Measurements from ENCODE around the gene SLC12A9.
A peak's percentile ranks its signal among the peaks of the same experiment; 100 is the strongest.
"Not testable (repeated sequence)": the region's sequence is repeated elsewhere in the genome, so short reads cannot be mapped to it uniquely, and the experiment has no call there.

Gene SLC12A9

GRCh38 chr7:100902638-100903037 is 50.1 kb downstream of the SLC12A9 start:
- no peak for DNase-seq (ENCODE audit: low read depth in 2 of 2)
- no peak for TF ChIP-seq CTCF (IDR thresholded peaks at IDR 0.05; ENCODE audit: low read depth, low read length)
- no peak overlapping the region for H3K4me3 ChIP-seq (replicated peaks in 1 of 2; ENCODE audit: low read depth in 2 of 2, low read length in 2 of 2)

DNA sequence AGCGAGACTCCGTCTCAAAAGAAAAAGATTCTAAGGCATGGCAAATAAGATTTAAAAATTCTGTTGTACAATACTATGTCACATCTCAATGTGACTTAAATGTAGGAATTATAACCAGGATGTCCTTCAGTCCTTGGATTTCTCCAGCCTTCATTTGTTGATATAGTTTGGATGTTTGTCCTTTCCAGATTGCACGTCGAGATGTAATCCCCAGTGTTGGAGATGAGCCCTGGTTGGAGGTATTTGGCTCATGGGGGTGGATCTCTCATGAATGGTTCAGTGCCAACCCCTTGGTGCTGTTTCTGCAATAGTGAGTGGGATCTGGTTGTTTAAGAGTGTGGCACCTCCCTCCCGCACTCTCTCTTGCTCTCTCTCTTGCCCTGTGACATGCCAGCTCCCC is 56.0 kb downstream of the SLC12A9 start:
- no peak for TF ChIP-seq CTCF (IDR thresholded peaks at IDR 0.05; ENCODE audit: low read depth, low read length)
- H3K4me3 ChIP-seq (replicated peaks in 1 of 2; ENCODE audit: low read depth in 2 of 2, low read length in 2 of 2): no peak overlapping the region
- no peak for DNase-seq (ENCODE audit: low read depth in 2 of 2)

DNA sequence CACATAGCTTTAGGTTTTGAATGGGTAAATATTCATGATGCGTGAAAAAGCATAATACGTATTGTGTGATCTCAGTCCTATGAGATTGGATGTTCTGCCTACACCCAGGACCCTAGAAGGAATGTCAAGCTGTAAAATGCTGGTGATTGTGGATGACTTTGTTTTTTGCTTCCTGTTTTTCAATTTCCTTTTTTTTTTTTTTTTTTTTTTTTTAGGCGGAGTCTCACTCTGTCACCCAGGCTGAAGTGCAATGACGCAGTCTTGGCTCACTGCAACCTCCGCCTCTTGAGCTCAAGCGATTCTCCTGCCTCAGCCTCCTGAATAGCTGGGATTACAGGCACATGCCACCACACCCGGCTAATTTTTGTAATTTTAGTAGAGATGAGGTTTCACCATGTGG is 57.9 kb downstream of the SLC12A9 start:
- DNase-seq (ENCODE audit: low read depth in 2 of 2); H3K4me3 ChIP-seq (replicated peaks in 1 of 2; ENCODE audit: low read depth in 2 of 2, low read length in 2 of 2): not testable (repeated sequence)

GRCh38 chr7:100911484-100911883 is 59.0 kb downstream of the SLC12A9 start:
- DNase-seq (ENCODE audit: low read depth in 2 of 2): no peak
- H3K4me3 ChIP-seq (replicated peaks in 1 of 2; ENCODE audit: low read depth in 2 of 2, low read length in 2 of 2): no peak overlapping the region
- no peak for TF ChIP-seq CTCF (IDR thresholded peaks at IDR 0.05; ENCODE audit: low read depth, low read length)

- no peak for TF ChIP-seq CTCF (IDR thresholded peaks at IDR 0.05; ENCODE audit: low read depth, low read length)
- no peak for DNase-seq (ENCODE audit: low read depth in 2 of 2)
- no peak overlapping the region for H3K4me3 ChIP-seq (replicated peaks in 1 of 2; ENCODE audit: low read depth in 2 of 2, low read length in 2 of 2)
Observed at GRCh38 chr7:100914208-100914878, 61.8 kb downstream of the SLC12A9 start.

DNA sequence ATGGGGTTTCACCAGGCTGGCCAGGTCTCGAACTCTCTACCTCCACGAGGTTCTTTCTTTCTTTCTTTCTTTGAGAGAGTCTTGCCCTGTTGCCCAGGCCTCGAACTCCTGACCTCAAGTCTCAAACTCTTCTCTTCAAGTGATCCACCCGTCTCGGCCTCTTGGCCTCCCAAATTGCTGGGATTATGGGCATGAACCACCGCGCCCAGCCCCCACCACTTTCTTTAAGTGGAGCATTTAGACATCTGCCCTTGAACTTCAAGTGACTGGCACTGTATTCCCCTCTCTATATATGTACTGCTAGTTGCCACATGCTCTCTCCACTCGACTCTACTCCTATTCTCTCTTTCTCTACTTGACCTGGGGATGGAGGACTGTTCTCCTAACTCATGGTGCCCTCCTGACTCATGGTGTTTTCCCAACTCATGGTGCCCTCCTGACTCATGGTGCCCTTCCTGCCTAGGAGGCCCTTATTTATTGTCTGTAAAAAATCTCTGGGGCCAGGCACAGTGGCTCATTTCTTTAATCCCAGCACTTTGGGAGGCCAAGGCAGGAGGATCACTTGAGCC is 62.5 kb downstream of the SLC12A9 start:
- DNase-seq (ENCODE audit: low read depth in 2 of 2): peak in 1 of 2 donors; percentile 22
- no peak for TF ChIP-seq CTCF (IDR thresholded peaks at IDR 0.05; ENCODE audit: low read depth, low read length)
- no peak overlapping the region for H3K4me3 ChIP-seq (replicated peaks in 1 of 2; ENCODE audit: low read depth in 2 of 2, low read length in 2 of 2)
